ENCODE data around the gene SDHA. TPM values are rescaled to one million over a fixed set of nuclear protein-coding genes. Genes with fewer than 3 reads are reported as not detected.
"Not testable (repeated sequence)": the region's sequence is repeated elsewhere in the genome, so short reads cannot be mapped to it uniquely, and the experiment has no call there.

SDHA gene
- total RNA-seq, 1 donor: 92.6 TPM

DNA sequence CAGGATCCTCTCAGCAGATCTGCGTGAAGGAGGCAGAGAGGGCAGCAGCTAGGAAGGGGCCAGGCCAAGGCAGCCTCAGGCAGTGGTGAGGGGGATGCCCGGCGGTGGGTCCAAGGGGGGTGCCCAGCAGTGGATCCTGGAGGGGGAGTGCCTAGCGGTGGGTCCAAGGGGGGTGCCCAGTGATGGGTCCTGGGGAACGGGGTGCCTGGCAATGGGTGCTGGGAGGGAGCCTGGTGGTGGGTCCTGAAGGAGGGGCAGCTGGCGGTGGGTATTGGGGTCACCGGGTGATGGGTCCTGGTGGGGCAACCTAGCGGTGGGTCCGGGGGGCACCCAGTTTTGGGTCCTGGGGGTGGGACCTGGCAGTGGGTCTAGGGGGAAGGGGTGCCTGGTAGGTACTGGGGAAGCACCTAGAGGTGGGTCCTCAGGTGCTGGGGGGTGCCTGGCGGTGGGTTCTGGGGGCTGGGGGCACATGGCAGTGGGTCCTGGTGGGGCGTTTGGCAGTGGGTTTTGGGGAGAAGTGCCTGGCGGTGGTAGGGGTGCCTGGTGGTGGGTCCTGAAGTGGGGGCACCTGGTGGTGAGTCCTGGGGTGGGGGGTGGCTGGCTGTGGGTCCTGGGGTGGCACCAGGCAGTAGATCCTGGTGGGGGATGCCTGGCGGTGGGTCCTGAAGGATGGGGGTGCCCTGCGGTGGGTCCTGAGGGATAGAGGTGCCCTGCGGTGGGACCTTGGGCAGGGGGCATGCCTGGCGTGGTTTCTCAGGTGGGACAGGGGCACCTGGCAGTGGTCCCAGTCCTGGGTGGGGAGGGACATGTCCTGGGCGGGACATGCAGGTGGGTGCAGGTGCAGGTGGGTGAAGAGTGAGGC lies 24.9 kb upstream of the SDHA start:
- no peak for TF ChIP-seq CTCF (IDR thresholded peaks at IDR 0.05; ENCODE audit: insufficient read depth, low read length)
- DNase-seq (ENCODE audit: low read depth): no peak
- H3K4me3 ChIP-seq (ENCODE audit: low read depth, low read length): no peak overlapping the region

DNA sequence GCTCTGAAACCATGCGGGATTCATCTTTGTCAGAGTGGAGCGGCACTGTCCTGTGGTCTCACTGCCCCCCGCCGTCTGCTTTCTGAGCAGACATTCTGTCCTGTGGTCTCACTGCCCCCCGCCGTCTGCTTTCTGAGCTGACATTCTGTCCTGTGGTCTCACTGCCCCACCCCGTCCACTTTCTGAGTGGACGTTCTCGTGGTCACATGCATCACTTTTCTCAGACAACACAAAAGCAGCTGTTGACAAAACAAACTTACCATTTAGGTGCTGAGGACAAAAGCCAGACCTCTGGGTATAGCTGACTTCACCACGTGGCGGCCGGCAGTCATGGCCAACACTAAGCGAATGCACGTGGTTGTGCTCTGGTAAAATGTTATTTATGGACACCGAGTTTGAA lies 24.0 kb upstream of the SDHA start:
- DNase-seq (ENCODE audit: low read depth): no peak
- TF ChIP-seq CTCF (IDR thresholded peaks at IDR 0.05; ENCODE audit: insufficient read depth, low read length): no peak
- no peak overlapping the region for H3K4me3 ChIP-seq (ENCODE audit: low read depth, low read length)

GRCh38 chr5:194603-195209 lies 23.4 kb upstream of the SDHA start:
- DNase-seq (ENCODE audit: low read depth): no peak
- TF ChIP-seq CTCF (IDR thresholded peaks at IDR 0.05; ENCODE audit: insufficient read depth, low read length): no peak
- H3K4me3 ChIP-seq (ENCODE audit: low read depth, low read length): no peak overlapping the region

DNA sequence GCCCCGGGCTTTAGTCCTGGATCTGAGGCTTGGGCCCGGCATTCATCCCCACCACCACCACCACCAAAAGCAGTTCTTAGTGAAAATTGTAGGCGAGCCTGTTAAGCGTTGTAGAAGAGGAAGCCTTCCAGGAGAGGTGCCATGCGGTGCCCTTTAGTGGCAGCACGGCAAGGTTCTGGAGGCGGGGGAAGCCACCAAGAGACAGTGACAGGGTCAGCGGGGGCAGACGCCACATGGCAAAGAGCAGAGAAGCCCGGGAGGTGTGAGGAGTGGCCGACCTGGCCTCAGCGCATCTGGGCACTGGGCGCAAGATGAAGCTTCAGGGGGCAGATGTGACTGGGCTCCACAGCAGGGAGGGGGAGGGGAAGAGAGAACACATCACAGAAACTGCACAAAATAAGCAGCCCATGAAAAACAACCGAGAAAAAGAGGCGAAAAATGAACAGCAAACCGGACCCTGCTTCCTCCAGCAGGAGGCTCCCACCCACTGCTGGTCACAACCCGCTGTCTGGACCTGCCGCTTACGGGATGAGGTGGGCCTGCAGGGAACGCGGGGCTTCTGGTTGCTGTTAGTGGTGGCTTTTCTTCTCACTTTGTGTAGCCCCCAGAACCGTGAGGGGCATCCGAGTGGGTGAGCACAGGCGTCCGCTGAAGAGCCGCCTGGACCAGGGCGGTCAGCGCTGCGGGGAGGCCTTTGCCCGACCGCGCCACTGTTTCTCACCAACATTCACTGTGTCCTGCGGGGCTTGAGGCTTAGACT lies 22.5 kb upstream of the SDHA start:
- H3K4me3 ChIP-seq (ENCODE audit: low read depth, low read length): no peak overlapping the region
- TF ChIP-seq CTCF (IDR thresholded peaks at IDR 0.05; ENCODE audit: insufficient read depth, low read length): no peak
- no peak for DNase-seq (ENCODE audit: low read depth)

GRCh38 chr5:196350-196749 lies 21.8 kb upstream of the SDHA start:
- H3K4me3 ChIP-seq (ENCODE audit: low read depth, low read length): no peak overlapping the region
- no peak for TF ChIP-seq CTCF (IDR thresholded peaks at IDR 0.05; ENCODE audit: insufficient read depth, low read length)
- DNase-seq (ENCODE audit: low read depth): no peak

- not testable (repeated sequence) for DNase-seq (ENCODE audit: low read depth); H3K4me3 ChIP-seq (ENCODE audit: low read depth, low read length)
Measured at GRCh38 chr5:197031-197430, 21.1 kb upstream of the SDHA start.

DNA sequence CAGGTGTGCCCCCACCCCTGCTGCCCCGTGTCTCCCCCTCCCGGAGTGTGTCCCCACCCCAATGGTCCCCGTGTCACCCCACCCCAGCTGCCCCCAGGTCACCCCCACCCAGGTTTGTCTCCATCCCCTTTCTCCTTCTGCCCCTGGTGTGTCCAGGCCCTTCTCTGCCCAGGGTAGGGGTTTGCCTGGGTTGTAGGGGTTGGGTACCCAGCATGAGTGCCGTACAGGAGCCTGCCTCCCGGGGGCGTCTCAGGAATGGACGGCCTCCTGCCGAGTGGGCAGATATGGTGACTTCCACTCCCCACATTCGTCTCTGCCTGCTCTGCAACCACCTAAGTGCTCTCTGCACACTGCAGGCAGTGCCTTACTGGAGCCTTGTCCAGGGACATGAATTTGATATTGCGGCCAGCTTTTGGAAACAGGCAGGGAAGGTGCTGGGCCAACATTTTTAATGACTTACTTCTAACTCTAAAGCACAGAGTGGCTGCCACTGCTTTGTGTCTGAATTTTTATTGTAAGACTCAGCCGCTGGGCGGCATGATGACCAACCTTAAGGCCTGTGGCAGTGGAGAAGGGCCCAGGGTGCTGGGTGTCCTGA lies 20.1 kb upstream of the SDHA start:
- no peak for TF ChIP-seq CTCF (IDR thresholded peaks at IDR 0.05; ENCODE audit: insufficient read depth, low read length)

More for the DNA sequence above, 20.1 kb upstream of the SDHA start:
- H3K4me3 ChIP-seq (ENCODE audit: low read depth, low read length): no peak overlapping the region
- DNase-seq (ENCODE audit: low read depth): no peak
